H1 (cell line): ENCODE measurements around the gene CXXC5.

Experiments used
- CBX8 ChIP-seq: fragments of 300-800, 300-1000 bp; sonication (generic); IDR thresholded peaks from 2 replicates; pipeline ENCODE4 v1.7.1; 2016; ENCODE audit warnings: low read depth, low read length, borderline replicate concordance
- RAD21 ChIP-seq, 2 experiments: IDR thresholded peaks in 1 of 2; conservative IDR thresholded peaks in 1 of 2; 2 replicates each; pipeline ENCODE4 v1.6.1; 2011; ENCODE audit warnings: low read depth in 2 of 2, low read length in 2 of 2, improper control_type of control experiment in 1 of 2, inconsistent platforms in 1 of 2, mild to moderate bottlenecking in 1 of 2, moderate library complexity in 1 of 2
- RNF2 ChIP-seq: fragments of 200-900, 300-1000 bp; sonication (generic); IDR thresholded peaks from 2 replicates; pipeline ENCODE4 v1.7.1; 2016; ENCODE audit warnings: borderline replicate concordance, low read depth, mild to moderate bottlenecking, antibody characterized with exemption, low read length; ENCODE audit not compliant: poor library complexity, severe bottlenecking; ENCODE audit errors: missing control alignments
- SRF ChIP-seq: IDR thresholded peaks from 2 replicates; pipeline ENCODE4 v1.6.1; 2011; ENCODE audit warnings: mild to moderate bottlenecking, low read depth, low read length, moderate library complexity
- TF ChIP-seq, protein P1 (sequence below), 3 experiments: IDR thresholded peaks; 1 replicate in 2 of 3; 2 replicates in 1 of 3; pipeline versions ENCODE4 v1.5.1 to v1.6.1; 2011; ENCODE audit warnings: low read length in 3 of 3, mild to moderate bottlenecking in 3 of 3, inconsistent platforms in 2 of 3, low read depth in 1 of 3, moderate library complexity in 1 of 3; ENCODE audit not compliant: insufficient read depth in 1 of 3; ENCODE audit errors: control extremely low read depth in 1 of 3

DNA sequence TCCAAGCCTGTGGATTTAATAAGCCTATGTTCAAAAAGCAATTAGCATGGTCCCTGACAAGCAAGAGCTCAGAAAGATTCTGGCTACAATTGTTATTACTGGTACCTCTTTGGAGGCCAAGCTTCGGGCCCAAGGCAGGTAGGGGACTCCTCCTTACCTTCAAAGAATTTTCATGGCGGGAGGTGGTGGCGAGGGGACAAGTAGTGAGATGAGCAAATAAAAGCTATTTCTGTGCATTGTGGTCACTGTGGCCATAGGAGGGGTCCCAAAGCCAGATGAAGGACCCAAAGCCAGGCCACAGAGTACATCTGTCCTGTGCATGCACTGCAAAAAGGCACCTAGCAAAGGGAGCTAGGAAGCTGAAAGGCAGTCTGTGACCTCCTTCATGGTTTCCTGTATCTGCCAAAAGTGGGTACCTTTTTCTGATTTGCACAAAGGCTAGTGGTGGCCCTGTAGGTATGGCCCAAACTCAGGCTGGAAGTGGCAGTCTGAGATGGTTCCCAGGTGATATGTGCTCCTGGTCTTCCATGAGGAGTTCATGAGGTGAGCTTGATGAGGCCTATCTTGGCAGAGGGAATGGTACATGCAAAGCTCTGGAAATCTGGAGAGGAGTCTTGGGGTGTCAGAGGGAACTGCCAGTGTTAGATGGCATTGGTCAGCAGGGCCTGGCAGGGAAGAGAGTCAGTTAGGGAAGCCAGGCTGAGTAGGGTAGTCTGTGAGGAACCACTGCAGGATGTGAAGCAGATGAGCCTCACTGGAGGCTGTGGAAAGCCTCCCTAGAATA, 3.3 kb upstream of the CXXC5 start:
- TF ChIP-seq, protein P1, sequence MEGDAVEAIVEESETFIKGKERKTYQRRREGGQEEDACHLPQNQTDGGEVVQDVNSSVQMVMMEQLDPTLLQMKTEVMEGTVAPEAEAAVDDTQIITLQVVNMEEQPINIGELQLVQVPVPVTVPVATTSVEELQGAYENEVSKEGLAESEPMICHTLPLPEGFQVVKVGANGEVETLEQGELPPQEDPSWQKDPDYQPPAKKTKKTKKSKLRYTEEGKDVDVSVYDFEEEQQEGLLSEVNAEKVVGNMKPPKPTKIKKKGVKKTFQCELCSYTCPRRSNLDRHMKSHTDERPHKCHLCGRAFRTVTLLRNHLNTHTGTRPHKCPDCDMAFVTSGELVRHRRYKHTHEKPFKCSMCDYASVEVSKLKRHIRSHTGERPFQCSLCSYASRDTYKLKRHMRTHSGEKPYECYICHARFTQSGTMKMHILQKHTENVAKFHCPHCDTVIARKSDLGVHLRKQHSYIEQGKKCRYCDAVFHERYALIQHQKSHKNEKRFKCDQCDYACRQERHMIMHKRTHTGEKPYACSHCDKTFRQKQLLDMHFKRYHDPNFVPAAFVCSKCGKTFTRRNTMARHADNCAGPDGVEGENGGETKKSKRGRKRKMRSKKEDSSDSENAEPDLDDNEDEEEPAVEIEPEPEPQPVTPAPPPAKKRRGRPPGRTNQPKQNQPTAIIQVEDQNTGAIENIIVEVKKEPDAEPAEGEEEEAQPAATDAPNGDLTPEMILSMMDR (IDR thresholded peaks at IDR 0.05; ENCODE audit: control extremely low read depth in 1 of 3, insufficient read depth in 1 of 3, low read depth in 1 of 3, low read length in 3 of 3), result no peak
- TF ChIP-seq CBX8, result no peak
- no peak for TF ChIP-seq SRF
- no peak for TF ChIP-seq RNF2
- TF ChIP-seq RAD21 (IDR thresholded peaks at IDR 0.05 in 1 of 2, conservative IDR thresholded peaks at IDR 0.05 in 1 of 2; ENCODE audit: low read depth in 2 of 2, low read length in 2 of 2), result no peak
